ENCODE results near the gene GNAQ. TPM values are rescaled to one million over a fixed set of nuclear protein-coding genes. Genes with fewer than 3 reads are reported as not detected.

Gene GNAQ
- total RNA-seq, 1 donor from 2014 or later: 20.6 TPM

- no peak for DNase-seq (ENCODE audit: low read depth)
- peak; percentile 43 for TF ChIP-seq CTCF (conservative IDR thresholded peaks at IDR 0.05; ENCODE audit: low read depth, low read length)
- H3K4me3 ChIP-seq (ENCODE audit: low read depth, low read length): no peak overlapping the region
These were observed 189.7 kb downstream of the GNAQ start for GRCh38 chr9:77841739-77842386.

DNA sequence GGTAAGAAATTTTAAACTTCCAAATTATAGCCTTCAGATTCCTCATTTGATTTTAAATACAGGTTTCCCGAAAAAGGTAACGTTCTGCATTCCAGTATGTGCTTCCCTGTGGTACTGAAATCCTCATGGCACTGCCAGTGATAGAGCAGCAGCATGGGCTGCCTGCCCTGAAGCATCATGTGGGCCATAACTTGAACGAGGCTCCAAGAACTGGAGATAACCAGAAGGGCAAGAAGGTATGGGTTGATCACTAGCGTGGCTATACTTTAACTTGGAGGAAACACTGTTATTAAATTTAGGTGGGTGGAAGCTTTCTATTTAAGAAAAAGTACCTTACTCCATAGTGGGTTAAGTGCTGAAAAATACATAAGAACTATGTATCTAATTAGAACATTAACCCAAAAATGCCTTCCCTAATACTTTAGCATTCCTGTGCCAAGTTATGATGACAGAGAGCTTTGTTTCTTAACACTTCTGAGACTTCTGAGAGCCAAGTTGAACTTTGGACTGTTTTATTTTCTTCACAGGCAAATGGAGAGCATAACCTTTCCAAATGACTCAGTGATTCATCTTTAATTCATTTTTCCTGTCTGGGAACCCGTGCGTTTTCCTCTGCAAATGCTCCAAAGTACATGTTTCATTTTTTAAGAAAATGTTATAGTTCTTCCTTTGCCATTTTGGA, 192.0 kb downstream of the GNAQ start:
- DNase-seq (ENCODE audit: low read depth): peak; percentile 88
- no peak for TF ChIP-seq CTCF (conservative IDR thresholded peaks at IDR 0.05; ENCODE audit: low read depth, low read length)
- peak overlapping the region; percentile 2 for H3K4me3 ChIP-seq (ENCODE audit: low read depth, low read length)

GRCh38 chr9:77838986-77839385, 192.6 kb downstream of the GNAQ start:
- H3K4me3 ChIP-seq (ENCODE audit: low read depth, low read length): peak overlapping the region; percentile 2
- TF ChIP-seq CTCF (conservative IDR thresholded peaks at IDR 0.05; ENCODE audit: low read depth, low read length): no peak
- DNase-seq (ENCODE audit: low read depth): peak; percentile 50

- no peak overlapping the region for H3K4me3 ChIP-seq (ENCODE audit: low read depth, low read length)
- DNase-seq (ENCODE audit: low read depth): no peak
- TF ChIP-seq CTCF (conservative IDR thresholded peaks at IDR 0.05; ENCODE audit: low read depth, low read length): no peak
These were observed 196.6 kb downstream of the GNAQ start for GRCh38 chr9:77834898-77835488.

GRCh38 chr9:77833561-77834429, 197.8 kb downstream of the GNAQ start:
- no peak for DNase-seq (ENCODE audit: low read depth)
- no peak for TF ChIP-seq CTCF (conservative IDR thresholded peaks at IDR 0.05; ENCODE audit: low read depth, low read length)
- no peak overlapping the region for H3K4me3 ChIP-seq (ENCODE audit: low read depth, low read length)

DNA sequence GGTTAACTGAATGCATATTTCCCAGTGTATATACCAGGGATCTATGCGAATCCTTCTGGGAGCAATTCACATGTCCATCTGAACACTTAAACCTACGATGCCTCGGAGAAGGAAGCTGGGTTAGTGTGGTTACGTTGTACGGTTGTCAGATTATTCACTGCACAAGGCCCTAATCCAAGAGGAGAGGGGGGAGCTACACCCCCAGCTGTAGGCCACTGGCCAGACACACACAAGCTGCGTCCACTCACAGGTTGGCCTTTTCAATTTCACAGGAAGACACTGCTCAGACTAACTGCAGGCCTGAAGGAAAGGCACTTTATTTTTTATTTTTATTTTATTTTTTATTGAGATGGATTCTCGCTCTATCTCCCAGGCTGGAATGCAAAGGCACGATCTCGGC, 199.0 kb downstream of the GNAQ start:
- TF ChIP-seq CTCF (conservative IDR thresholded peaks at IDR 0.05; ENCODE audit: low read depth, low read length): no peak
- no peak overlapping the region for H3K4me3 ChIP-seq (ENCODE audit: low read depth, low read length)
- DNase-seq (ENCODE audit: low read depth): no peak

Data from epithelial cell of proximal tubule (primary cell).